ENCODE measurements around the gene RAPGEF4.
"Not testable (repeated sequence)": the region's sequence is repeated elsewhere in the genome, so short reads cannot be mapped to it uniquely, and the experiment has no call there.

The RAPGEF4 gene

DNA sequence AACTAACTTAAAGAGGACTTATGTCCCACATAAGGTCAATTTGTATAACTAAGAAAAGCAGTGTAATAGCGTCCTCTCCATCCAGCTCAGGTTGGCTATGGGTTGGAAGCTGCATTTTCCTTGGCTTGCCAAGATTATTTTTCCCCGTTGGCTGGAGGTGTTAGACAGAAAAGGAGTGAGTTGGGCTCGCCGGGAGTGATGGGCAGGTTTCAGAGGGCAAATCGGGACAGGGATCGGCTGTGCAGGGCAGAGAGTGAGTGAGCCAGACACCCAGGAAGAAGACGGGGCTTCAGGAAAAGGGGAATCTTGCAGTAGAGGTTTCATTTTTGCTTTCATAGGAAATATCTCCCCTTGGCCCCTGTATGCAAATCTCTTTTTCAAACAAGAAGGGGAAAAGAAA lies 298.5 kb downstream of the RAPGEF4 start:
- DNase-seq (ENCODE audit: low spot score): no peak

DNA sequence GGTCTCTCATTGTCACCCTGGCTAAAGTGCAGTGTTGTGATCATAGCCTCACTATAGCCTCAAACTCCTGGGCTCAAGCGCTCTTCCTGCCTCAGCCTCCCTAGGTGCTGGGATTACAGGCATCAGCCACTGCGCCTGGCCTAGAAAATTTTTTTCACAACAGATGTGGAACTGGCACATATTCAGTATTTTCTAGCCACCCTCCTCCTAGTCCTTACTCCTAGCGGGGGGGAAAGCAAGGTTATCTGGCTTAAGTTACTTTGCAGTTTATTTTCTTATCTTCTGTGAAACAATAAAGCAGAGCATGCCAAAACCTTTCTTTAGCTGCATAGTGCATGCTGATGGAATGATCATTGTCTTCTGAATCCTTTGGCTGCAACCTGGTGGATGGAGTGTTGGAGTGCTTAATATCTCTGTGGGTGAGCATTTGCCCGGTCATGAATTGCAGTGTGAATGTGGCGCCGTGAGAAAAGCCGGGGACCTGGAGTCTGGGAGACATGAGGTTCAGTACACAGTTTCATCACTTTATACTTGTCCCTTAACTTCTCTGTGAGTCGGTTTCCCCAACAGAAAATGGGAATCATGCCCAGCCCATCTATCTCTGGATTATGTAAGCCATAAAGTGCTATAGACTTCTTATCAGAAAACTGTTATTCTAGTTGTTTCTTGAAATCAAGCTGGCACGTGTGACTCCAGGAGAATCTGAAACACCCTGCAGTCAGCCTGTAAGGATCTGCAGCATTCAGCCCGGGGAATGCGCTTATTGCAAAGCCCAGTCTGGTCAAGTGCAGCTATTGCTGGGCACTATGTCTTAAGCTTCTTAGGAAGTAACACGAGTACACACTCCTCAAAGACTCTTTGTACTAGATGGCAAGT lies 301.8 kb downstream of the RAPGEF4 start:
- no peak for DNase-seq (ENCODE audit: low spot score)

DNA sequence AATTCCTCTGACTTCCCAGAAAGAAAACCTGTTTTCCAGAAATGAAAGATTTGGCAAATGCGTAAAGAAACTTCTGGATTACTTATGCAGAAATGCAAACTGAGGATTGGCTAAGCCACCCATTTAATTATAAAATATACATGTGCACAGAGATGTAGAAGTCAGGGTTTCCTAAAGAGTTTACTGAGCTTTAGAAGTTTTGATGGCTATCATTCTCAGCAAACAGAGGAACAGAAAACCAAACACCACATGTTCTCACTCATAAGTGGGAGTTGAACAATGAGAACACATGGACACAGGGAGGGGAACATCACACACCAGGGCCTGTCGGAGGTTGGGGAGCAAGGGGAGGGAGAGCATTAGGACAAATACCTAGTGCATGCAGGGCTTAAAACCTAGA lies 302.6 kb downstream of the RAPGEF4 start:
- DNase-seq (ENCODE audit: low spot score): not testable (repeated sequence)

DNA sequence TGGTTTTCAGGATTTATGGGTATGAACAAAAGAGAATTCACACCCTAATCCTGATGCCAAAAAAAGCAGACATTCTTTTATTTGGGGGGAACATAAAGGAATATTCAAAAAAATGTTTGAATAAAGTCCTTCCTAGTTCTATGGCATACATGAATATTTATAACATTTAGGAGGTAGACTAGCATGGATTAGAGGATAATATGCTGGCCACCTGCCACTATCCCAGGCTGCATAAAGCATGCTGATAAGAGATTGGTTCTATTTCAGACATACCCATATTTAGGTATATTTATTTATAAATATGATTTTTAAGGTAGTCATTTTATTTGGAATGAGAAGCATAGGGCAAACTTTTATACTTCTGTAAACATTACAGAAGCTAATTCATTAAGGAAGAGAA lies 305.1 kb downstream of the RAPGEF4 start:
- no peak for DNase-seq (ENCODE audit: low spot score)

DNA sequence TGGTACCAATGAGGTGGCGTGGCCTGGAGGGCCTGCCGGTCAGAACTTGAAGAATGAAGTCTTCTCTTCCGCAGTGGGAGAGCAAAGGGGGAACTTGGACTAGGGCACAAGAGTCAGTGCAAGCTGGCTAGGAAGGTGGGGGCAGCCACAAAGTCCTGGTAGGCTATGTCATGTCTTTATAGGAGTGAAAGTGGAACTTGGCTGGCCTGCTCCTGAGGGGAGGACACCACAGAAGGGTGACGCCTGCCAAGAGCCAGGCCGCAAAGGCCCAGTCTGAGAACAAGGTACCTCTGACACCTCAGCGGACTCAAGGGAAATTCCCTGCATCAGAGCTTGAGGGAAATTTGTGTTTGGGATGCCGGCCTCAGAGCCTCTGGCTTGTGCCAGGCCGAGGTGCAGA lies 307.8 kb downstream of the RAPGEF4 start:
- no peak for DNase-seq (ENCODE audit: low spot score)

DNA sequence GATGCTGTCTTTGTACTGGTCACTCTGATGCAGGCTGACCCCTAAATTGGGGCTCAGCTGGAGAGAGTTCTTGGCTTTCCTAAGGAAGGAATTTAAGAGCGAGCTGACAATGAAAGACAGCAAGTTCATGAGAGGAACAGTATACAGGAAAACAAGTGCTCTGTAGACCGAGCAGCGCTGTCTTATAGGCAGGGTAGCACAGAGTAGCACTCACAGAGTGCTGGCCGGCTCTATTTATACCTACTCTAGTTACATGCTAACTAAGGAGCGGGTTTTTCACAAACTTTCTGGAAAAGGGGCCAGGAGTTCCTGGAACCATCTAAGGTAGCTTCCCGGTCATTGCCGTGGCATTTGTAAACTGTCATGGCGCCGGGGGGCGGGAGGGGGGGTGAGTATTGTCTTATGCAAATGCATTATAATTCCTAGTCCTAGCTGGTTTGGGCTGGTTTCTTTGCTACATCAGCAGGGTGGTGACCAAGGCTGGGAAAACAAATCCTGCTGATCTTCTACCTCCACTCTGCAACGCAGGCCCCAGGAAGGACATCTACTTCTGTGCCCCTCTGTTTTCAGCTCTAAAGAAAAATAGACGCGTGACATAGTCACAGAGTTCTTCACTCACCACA lies 308.4 kb downstream of the RAPGEF4 start:
- DNase-seq (ENCODE audit: low spot score): no peak

DNA sequence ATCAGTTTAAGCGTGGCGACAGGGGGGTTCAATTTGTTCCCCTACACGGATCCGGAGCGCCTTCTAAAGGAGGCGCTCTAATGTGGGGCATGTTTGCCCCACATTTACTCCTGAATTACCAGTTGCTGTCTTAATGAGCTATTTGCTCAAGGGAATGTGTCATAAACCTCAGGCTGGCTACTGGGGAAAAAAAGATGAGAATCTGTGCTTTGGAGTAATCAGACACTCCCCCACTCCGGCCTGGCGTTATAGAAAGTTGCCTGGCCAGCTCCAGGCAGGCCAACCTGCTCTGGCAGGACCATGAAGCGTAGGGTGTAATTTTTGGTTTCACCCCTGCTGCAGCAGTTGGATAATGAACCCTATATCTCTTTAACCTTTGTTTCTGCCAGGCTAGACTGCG lies 309.0 kb downstream of the RAPGEF4 start:
- no peak for DNase-seq (ENCODE audit: low spot score)

DNA sequence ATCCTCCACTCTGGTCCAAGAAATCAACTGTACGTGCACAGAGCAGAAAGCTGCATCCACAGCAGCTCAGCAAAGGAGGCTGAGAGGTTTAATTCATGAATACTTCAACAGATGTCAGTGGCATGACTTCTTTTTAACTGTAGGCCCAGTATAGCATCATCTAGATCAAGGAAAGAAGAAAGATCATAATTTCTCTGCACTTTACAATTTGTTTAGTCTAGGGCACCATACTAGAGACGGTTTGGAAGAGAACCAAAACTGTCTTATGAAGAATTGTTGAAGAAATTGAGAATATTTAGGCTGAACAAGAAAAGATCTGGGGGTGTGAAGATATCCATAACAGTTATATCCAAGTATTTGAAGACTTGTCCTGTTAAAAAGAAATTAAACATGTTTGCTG lies 309.5 kb downstream of the RAPGEF4 start:
- no peak for DNase-seq (ENCODE audit: low spot score)

DNA sequence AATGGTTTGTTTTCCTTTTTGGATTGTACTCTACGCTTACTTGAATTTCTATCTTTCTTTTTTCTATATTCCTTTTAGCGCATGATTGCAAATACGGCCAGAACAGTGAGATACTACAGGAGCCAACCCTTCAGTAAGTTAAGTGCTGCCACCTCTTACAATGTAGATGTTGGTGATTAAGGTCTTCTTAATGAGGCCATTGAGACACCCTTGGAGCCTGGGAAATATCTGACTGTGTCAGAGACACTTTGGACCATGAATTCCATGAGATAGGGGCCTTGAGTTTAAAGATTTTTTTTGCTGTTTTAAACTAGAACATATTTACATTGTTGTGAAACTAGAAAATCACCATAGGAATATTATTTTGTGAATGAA lies 312.9 kb downstream of the RAPGEF4 start:
- DNase-seq (ENCODE audit: low spot score): no peak

DNA sequence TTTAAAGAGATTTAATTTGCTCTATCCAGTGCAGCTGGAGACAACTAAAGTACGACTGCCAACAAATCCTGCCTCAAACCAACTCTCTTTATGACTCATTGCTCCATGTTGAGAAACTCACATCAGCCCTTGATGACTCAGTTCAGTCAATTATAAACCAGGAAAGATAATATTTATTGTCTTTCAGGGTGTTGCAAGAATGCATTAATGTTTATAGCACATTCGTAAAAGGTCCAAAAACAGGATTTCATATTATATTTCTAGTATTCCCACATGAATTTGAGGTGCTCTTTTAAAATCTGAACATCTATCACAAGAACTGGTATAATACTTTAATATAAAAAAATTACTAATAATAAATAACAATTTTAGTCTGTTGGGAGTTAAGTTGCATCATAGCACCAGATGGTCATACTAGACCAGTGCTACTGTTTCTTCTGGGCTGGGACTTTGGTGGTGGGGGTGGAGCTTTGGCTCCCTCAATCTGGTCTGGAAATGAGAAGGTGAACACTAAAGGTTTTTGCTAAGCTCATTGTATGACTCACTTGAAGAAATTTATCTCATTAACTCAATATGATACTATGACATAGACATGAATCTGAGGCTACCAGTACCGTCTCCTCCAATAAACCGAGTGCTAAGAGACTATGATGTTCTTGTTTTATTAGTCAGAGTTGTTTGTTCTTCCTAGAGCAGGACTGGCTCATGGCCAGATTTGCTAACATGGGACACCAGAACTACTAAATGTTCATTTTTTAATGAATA lies 313.4 kb downstream of the RAPGEF4 start:
- peak; percentile 36 for DNase-seq (ENCODE audit: low spot score)

DNA sequence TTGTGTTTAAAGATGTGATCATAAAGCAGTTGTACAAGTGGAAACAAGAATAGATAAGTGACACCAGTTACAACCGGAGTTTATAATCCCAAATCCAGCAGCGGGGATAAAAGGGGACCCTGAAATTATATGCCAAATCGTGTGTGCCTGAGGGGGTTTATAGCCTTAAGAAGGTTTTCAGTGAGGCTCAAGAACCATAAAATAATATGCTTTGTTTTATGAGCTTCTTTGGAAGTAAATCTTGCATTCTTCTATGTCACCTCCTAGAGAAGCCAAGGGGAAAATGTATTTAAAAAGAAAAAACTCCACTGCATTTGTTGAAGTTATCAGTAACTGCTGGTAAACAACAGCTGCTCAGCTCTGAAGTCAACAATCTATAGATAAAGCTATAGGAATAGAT lies 314.2 kb downstream of the RAPGEF4 start:
- no peak for DNase-seq (ENCODE audit: low spot score)

DNA sequence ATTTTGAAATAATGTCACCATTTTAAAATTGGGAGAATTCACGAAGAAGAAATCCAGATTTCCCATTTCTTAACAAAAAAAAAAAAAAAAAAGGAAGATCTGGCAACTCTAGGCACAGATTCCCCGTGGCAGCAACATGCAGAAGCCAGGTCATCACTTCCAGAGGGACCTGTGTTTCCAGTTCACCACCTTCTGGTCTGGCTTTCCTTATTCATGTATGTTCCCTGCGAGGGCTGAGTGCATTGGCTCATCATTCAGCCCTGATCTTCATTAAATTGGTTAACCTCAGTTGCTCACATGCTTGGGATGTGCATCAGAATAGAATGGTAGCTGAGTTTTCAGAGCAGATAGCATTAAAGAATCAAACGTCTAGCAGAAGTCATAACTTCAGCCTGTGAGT lies 315.0 kb downstream of the RAPGEF4 start:
- DNase-seq (ENCODE audit: low spot score): no peak

DNA sequence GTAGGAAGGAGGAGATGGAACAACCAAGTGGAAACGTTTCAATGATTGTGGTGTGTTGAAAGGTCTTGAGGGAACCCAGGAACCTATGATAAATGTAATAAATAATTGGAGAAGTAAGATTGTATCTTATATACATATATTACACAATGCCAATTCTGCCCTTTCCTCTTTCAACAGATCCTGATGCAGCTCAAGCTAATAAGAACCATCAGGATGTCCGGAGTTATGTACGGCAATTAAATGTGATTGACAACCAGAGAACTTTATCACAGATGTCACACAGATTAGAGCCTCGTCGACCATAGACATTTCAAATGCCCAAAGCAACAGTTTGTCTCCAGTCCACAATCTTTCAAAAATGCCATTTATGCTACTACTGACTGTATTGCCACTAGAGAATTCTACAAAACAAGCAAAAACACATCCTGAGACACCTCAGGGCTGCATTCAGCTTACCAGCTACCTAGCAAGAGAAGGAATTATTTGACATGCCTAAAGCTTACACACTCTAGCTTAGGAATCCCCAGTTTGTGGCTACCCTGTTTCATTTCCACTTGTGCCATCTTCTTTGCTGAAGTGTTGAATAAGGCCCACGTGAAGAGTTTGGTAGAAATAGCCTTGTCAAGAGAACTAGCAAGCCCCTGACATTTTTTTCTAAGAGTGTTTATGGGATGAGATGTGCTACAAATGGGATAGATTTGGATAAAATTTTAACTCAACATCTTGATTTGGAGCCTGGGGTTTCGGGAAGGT lies 316.0 kb downstream of the RAPGEF4 start:
- no peak for DNase-seq (ENCODE audit: low spot score)

DNA sequence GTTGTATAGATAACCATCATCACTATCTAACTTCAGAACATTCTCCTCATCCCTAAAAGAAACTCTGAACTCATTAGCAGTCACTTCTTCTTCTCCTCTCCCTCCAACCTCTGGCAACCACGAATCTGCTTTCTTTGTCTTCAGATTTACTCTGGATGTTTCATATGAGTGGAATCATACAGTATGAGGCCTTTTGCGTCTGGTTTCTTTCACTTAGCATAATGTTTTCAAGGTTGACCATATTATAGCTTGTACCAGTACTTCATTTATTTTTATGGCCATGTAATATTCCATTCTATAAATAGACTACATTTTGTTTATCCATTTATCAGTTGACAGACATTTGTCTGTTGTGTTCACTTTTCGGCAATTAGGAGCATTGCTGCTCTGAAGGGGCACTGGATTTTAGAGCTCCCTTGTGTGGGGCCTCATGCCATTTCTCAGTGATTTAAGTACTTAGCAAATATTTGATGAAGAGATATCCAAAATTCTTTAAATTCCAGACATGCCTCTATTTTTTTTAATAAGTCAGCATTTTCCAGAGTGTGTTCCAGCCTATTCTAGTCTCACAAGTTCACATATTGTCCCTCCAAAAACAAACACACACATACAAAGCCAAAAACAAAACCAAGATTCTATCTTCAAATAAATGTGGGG lies 317.5 kb downstream of the RAPGEF4 start:
- no peak for DNase-seq (ENCODE audit: low spot score)

DNA sequence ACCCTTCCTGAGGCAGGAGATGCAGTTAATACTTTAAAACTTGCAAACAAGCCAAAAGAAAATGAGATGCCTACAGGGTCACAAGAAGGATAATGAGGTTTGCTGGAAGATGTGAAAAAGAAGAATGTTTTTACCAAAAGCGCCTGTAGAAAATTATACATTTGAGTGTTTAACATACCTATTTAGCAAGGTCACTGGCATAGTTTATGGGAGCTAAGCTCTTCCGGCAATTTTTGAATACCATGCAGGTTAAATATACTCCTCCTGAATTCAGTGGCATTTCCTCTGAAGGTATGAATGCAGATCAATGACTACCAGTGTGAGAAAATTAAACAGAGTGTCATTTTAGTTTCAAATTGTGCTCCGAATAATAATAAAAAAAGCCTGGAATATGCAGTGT lies 318.8 kb downstream of the RAPGEF4 start:
- DNase-seq (ENCODE audit: low spot score): no peak

DNA sequence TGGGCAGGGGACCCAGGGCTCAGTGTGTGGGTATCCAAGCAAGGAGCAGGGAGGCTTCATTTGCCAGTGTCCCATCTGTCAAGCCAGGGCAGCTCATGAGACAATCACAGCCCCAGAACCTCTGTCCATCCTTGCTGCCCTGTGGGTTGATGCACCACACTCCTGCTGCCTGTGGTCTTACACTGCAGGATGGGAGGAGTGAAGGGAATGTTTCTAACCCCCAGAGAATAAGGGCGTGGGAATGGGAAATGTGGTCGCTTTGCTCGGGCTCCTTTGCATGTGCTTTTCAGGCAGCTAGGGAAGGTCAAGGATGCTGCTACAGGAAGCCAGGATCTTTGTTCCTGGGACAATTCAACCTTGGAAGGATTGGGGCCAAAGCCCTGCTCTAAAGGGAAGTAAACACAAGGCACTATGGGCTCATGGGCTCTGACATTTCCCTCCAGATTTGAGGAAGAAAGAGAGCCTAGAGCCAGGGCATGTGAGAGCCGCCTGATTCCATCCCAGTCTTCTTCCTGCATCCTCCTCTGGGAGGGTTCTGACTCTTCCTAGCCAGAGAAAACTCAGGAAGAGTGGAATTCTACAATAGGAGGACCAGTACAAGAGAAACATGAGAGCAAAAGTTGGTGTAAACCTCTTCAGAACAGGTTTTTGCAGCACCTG lies 321.2 kb downstream of the RAPGEF4 start:
- no peak for DNase-seq (ENCODE audit: low spot score)

DNA sequence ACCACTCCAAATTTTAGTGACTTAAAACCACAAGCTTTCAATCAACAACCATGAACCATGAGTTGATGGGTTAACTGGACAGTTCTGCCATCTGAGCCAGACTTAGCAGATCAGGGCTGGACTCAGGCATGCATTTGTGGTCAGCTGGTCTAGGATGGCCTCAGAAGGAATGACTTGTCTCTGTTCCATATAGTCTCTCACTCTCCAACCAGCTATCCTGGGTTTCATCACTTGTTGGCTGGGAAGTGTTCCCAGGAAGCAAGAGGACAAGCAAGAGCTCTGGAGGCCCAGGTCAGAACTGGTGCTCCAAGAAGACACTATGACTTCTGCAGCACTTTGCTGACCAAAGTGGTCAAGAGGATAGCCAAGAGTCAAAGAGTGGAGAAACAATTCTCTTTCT lies 322.5 kb downstream of the RAPGEF4 start:
- no peak for DNase-seq (ENCODE audit: low spot score)

DNA sequence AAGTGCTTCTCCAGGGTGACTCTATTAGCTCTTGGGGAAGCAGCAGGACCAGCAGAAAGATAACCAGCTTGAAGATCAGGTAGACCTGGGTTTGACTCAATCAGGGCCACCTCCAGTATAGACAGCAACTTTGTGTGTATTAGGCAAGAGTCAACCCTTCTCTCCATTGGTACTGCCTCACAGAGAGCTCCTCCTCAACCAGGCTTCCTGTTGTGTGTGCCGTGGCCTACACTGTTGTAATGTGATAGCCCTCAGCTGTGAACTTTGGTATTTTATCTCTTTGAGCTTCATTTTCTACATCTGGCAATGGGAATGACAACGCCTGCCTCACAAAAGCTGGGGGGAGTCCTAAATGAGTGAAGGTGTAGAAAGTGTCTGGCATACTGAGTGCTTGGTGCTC lies 323.0 kb downstream of the RAPGEF4 start:
- no peak for DNase-seq (ENCODE audit: low spot score)

DNA sequence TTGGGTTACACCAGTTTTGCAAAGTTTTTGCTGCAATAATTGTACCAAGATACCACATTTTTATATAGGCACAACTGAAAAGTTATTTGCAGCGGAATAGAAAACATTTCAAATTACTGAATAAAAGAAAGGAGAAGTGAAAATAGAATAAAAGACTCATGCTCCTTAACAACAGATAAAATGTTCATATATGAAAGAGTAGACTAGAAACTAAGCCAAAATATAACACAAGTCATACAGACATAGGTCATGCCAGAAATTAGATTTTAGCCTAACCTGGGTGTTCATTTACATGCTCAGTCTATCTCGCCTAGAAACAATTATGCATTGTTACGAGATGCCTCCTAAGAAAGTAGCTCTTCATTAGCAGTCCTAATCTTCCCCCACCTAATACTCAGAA lies 323.6 kb downstream of the RAPGEF4 start:
- DNase-seq (ENCODE audit: low spot score): no peak

DNA sequence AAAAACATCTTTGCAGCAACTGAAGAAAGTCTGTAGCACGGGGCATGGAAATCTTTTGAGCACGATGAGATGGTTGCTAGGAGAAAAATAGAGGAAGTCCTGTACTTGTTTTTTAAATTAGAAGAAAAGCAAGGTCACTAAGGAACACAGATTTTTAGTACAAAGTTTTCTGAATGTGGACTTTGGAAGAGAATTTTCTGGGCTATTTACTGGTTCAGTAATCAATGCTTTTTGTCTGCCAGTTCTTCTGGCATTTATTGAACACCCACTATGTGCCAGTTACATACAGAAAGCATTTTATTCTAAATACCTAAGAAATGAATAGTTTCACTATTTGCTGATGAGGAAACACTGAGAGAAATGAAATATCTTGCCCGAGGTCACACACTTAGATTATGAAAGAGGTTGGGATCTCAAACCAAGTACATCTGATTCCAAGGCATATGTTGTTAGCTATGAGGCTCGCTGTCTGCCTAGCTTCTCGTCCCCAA lies 324.4 kb downstream of the RAPGEF4 start:
- no peak for DNase-seq (ENCODE audit: low spot score)

DNA sequence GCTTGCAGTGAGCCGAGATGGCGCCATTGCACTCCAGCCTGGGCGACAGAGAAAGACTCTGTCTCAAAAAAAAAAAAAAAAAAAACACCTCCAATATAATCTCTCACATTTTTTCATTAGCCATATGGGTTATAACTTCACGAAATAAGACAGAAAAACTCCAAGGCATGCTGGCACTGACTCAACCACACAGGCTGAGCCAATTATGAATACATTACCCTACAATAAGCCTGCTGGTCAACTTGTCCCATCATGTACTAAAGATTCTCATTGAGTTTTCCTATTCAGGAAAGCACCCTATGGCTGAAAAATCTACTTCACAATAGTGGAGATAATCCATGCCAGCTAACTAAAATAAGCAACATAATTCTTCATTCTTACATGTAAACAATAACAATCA lies 327.2 kb downstream of the RAPGEF4 start:
- no peak for DNase-seq (ENCODE audit: low spot score)

Measured in HuH-7.5 (cell line).